Jurkat, Clone E6-1 (cell line): Measurements from ENCODE around the gene MAP3K2.

Source experiments
- DNase-seq: peaks from one replicate; pipeline ENCODE4 v3.0.0-alpha.2; 2011; ENCODE audit warnings: low read depth, low spot score
- H3K4me3 ChIP-seq: 2 replicates; pipeline ENCODE4 v1.5.1; 2011; ENCODE audit warnings: mild to moderate bottlenecking, low read length, control low read depth, moderate library complexity

MAP3K2 gene

GRCh38 chr2:127320586-127321275 lies 67.0 kb downstream of the MAP3K2 start:
- H3K4me3 ChIP-seq = no peak overlapping the region
- peak; percentile 19 for DNase-seq

- DNase-seq = no peak
Observed at GRCh38 chr2:127320067-127320466, 67.7 kb downstream of the MAP3K2 start.

GRCh38 chr2:127314193-127314988 lies 73.4 kb downstream of the MAP3K2 start:
- DNase-seq = no peak
- no peak overlapping the region for H3K4me3 ChIP-seq

More at GRCh38 chr2:127320067-127320466, 67.7 kb downstream of the MAP3K2 start:
- no peak overlapping the region for H3K4me3 ChIP-seq

GRCh38 chr2:127313406-127313805 lies 74.4 kb downstream of the MAP3K2 start:
- no peak for DNase-seq
- H3K4me3 ChIP-seq = no peak overlapping the region

GRCh38 chr2:127310980-127311379 lies 76.8 kb downstream of the MAP3K2 start:
- no peak for DNase-seq
- H3K4me3 ChIP-seq = no peak overlapping the region

- no peak for DNase-seq
- no peak overlapping the region for H3K4me3 ChIP-seq
Observed at GRCh38 chr2:127309468-127309867, 78.3 kb downstream of the MAP3K2 start.

- no peak for DNase-seq
- no peak overlapping the region for H3K4me3 ChIP-seq
Observed at GRCh38 chr2:127308586-127309138, 79.1 kb downstream of the MAP3K2 start.

GRCh38 chr2:127305990-127306585 lies 81.7 kb downstream of the MAP3K2 start:
- H3K4me3 ChIP-seq = no peak overlapping the region
- no peak for DNase-seq

GRCh38 chr2:127302168-127302567 lies 85.6 kb downstream of the MAP3K2 start:
- no peak for DNase-seq
- H3K4me3 ChIP-seq = no peak overlapping the region

GRCh38 chr2:127293748-127294562 lies 93.8 kb downstream of the MAP3K2 start, which contains the start of gene ERCC3:
TSS of gene ERCC3 (minus strand) at chr2:127294144. CDS start at chr2:127294081, 63 bp downstream.
- peak within 1 kb of the TSS; percentile 89 for H3K4me3 ChIP-seq
- DNase-seq = peak; percentile 78

- no peak for DNase-seq
- peak overlapping the region; percentile 89 for H3K4me3 ChIP-seq
Observed at GRCh38 chr2:127293386-127293747, 94.4 kb downstream of the MAP3K2 start.

- DNase-seq = no peak
- H3K4me3 ChIP-seq = no peak overlapping the region
Observed at GRCh38 chr2:127288274-127288673, 99.5 kb downstream of the MAP3K2 start.

GRCh38 chr2:127283275-127283674 lies 104.5 kb downstream of the MAP3K2 start:
- H3K4me3 ChIP-seq = no peak overlapping the region
- DNase-seq = no peak

GRCh38 chr2:127280693-127281092 lies 107.1 kb downstream of the MAP3K2 start:
- no peak overlapping the region for H3K4me3 ChIP-seq
- no peak for DNase-seq

- no peak overlapping the region for H3K4me3 ChIP-seq
- DNase-seq = no peak
Observed at GRCh38 chr2:127279781-127280180, 108.0 kb downstream of the MAP3K2 start.

GRCh38 chr2:127278959-127279358 lies 108.8 kb downstream of the MAP3K2 start:
- DNase-seq = no peak
- H3K4me3 ChIP-seq = no peak overlapping the region

GRCh38 chr2:127277028-127277427 lies 110.7 kb downstream of the MAP3K2 start:
- no peak for DNase-seq
- H3K4me3 ChIP-seq = no peak overlapping the region

GRCh38 chr2:127275789-127276188 lies 112.0 kb downstream of the MAP3K2 start:
- H3K4me3 ChIP-seq = no peak overlapping the region
- DNase-seq = no peak

- DNase-seq = no peak
- no peak overlapping the region for H3K4me3 ChIP-seq
Observed at GRCh38 chr2:127275356-127275755, 112.4 kb downstream of the MAP3K2 start.
